GM18907 (cell line): Measurements from ENCODE around the gene REC8.

Source experiments
- ATAC-seq: cut with Tn5 transposase; IDR thresholded peaks from one replicate; pipeline ENCODE4 v1.9.1; 2021; ENCODE audit warnings: mild to moderate bottlenecking, moderate library complexity; ENCODE audit not compliant: unreplicated experiment

The REC8 gene

DNA sequence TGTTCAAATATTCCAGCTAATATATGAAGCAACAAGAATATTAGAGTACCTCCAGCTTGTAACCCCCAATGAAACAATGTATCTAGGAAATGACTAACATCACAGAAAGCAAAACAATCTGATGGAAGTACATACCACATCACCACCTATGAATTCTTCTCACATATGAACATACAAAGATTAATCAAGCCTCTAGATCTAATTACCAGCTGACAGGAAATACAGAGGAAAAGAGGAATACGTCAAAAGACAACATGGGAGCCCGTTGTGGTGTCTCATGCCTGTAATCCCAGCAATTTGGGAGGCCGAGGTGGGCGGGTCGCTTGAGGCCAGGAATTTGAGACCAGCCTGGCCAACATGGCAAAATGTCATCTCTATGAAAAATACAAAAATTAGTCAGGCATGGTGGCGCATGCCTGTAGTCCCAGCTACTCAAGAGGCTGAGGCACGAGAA, 52.8 kb downstream of the REC8 start:
- no peak for ATAC-seq

DNA sequence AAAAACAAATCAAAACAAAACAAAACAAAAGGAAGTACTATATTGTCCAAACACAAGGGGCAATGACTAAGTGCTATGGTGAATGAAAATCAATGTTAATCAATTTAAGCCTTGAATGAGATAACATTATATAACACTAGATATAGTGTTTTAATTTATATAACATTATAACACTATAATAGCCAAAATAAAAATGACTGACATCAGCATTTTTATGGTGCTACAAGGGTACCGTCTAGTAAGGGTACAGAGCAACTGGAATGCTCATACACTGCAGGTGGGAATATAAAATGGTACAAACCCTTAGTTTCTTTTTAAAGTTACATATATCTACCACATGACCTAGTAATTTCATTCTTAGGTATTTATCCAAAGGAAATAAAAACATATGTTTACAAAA, 54.6 kb downstream of the REC8 start:
- no peak for ATAC-seq

DNA sequence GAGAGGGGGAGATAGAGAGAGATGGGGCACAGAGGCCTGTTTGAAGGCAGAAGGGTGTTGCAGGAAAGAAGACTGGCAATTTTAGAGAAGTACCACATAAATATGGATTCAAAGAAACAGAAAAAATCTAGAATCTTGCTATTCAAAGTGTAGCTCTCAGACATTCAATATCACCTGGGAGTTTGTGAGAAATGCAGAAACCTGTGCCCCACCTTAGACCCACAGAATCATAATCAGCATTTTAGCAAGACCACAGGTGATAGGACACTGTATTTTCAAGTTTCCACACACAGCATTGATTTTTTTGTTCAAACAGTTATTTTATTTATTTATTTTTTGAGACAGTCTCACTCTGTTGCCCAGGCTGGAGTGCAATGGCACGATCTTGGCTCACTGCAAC, 57.0 kb downstream of the REC8 start:
- ATAC-seq: no peak
